H1 (cell line): ENCODE data around the gene RTL5. TPM values are rescaled to one million over a fixed set of nuclear protein-coding genes. Genes with fewer than 3 reads are reported as not detected.

Source experiments
- polyA plus RNA-seq, 7 experiments: library from polyadenylated mRNA; depleted of rRNA in 3 of 7; stranded (reverse) in 5 of 7; unstranded in 2 of 7; fragments of >200 nt in 5 of 7; fragments of 200-250 nt in 2 of 7; gene quantifications; 1 replicate in 5 of 7; 2 replicates in 1 of 7; 4 replicates in 1 of 7; pipeline versions ENCODE4 v1.2.1 to v1.2.3, GENCODE V29; 2011 to 2013; ENCODE audit warnings: missing spikeins in 2 of 7, mixed read lengths in 2 of 7
- total RNA-seq: library from RNA; stranded (reverse); fragmentation: NEBNext Ultra II Directional; extraction: Animal tissue kit (Norgen Biotek cat#: 25700); gene quantifications from 2 replicates; pipeline ENCODE4 v1.2.1, GENCODE V29; 2021

RTL5 gene
- total and polyA plus RNA-seq, 2 of the 8 experiments (the other 6 are each of a cell fraction or from before 2014, with no cell fraction given): 0.57 to 1.9 TPM

Other genes with a start within 250 kb of the RTL5 start
- gene NHSL2, start 221.1 kb downstream of the RTL5 start, total RNA-seq: 6.8 and 7.2 TPM in 2 replicates
- 3.7 and 4.0 TPM in 2 replicates for gene NHSL2, start 221.1 kb downstream of the RTL5 start, polyA plus RNA-seq (2011; rRNA removed)
- 9.4 and 11.7 TPM in 2 replicates for gene PIN4, start 49.8 kb upstream of the RTL5 start, total RNA-seq
- gene PIN4, start 49.8 kb upstream of the RTL5 start, polyA plus RNA-seq (2011; rRNA removed): 2.6 and 4.8 TPM in 2 replicates
- 23.9 and 24.7 TPM in 2 replicates for gene ERCC6L, start 107.1 kb upstream of the RTL5 start, total RNA-seq
- gene ERCC6L, start 107.1 kb upstream of the RTL5 start, polyA plus RNA-seq (2011; rRNA removed): 2.0 and 4.0 TPM in 2 replicates
- 990 and 1,017 TPM in 2 replicates for gene RPS4X, start 145.3 kb upstream of the RTL5 start, total RNA-seq
- gene RPS4X, start 145.3 kb upstream of the RTL5 start, polyA plus RNA-seq (2011; rRNA removed): 767 and 1,330 TPM in 2 replicates
- 2.2 and 2.4 TPM in 2 replicates for gene CITED1, start 174.0 kb upstream of the RTL5 start, total RNA-seq
- 1.2 and 2.3 TPM in 2 replicates for gene CITED1, start 174.0 kb upstream of the RTL5 start, polyA plus RNA-seq (2011; rRNA removed)